CD4-positive, alpha-beta memory T cell (primary cell): Measurements from ENCODE around the gene CYP4F12. TPM values are rescaled to one million over a fixed set of nuclear protein-coding genes. Genes with fewer than 3 reads are reported as not detected.

Experiments
- CTCF ChIA-PET: fragments of 350-600 bp; sonication (Branson Sonifier 250); formaldehyde crosslinking; loops from one replicate; lab custom pipeline; 2021; ENCODE audit warnings: inconsistent platforms; ENCODE audit not compliant: partially characterized antibody; lab: Charles Lee
- POLR2A ChIA-PET: fragments of 350-600 bp; sonication (Branson Sonifier 250); formaldehyde crosslinking; loops from one replicate; lab custom pipeline; 2021; ENCODE audit not compliant: partially characterized antibody; lab: Charles Lee
- DNase-seq, 5 donors: peaks; one replicate each; pipeline versions ENCODE4 v3.0.0 to v3.0.0-alpha.2; 2020 to 2022; ENCODE audit warnings: mixed read lengths in 1 of 5
- H3K27ac ChIP-seq: one replicate; pipeline ENCODE4 v1.7.0; 2013; ENCODE audit warnings: low read depth, low read length
- H3K27me3 ChIP-seq: 2 replicates; pipeline ENCODE4 v1.7.0; 2013; ENCODE audit warnings: mild to moderate bottlenecking, low read length, moderate library complexity; ENCODE audit not compliant: insufficient read depth
- H3K36me3 ChIP-seq: 2 replicates; pipeline ENCODE4 v1.7.0; 2013; ENCODE audit warnings: mild to moderate bottlenecking, low read length, moderate library complexity; ENCODE audit not compliant: insufficient read depth
- H3K4me1 ChIP-seq: 2 replicates; pipeline ENCODE4 v1.7.0; 2013; ENCODE audit warnings: mild to moderate bottlenecking, low read length, moderate library complexity; ENCODE audit not compliant: insufficient read depth
- H3K4me3 ChIP-seq, 2 donors: one replicate each; pipeline ENCODE4 v1.7.0; 2013; ENCODE audit warnings: low read length in 2 of 2, mild to moderate bottlenecking in 1 of 2
- H3K9me3 ChIP-seq, 2 donors: one replicate each; pipeline ENCODE4 v1.7.0; 2013; ENCODE audit warnings: low read length in 2 of 2, control low read depth in 1 of 2; ENCODE audit not compliant: control insufficient read depth in 1 of 2
- H3K27ac Mint-ChIP-seq, 7 donors: one replicate each; pipeline ENCODE4 v1.8.0; 2020 to 2021; ENCODE audit warnings: mixed read lengths in 7 of 7, mild to moderate bottlenecking in 6 of 7, inconsistent platforms in 3 of 7, moderate library complexity in 3 of 7
- H3K27me3 Mint-ChIP-seq, 2 donors: one replicate each; pipeline ENCODE4 v1.8.0; 2020 to 2021; ENCODE audit warnings: mixed read lengths in 2 of 2
- H3K36me3 Mint-ChIP-seq, 2 donors: one replicate each; pipeline ENCODE4 v1.8.0; 2020 to 2021; ENCODE audit warnings: mixed read lengths in 2 of 2, inconsistent platforms in 1 of 2, mild to moderate bottlenecking in 1 of 2
- H3K4me1 Mint-ChIP-seq, 4 donors: one replicate each; pipeline ENCODE4 v1.8.0; 2020 to 2021; ENCODE audit warnings: mixed read lengths in 4 of 4, mild to moderate bottlenecking in 1 of 4
- H3K4me3 Mint-ChIP-seq, 8 donors: one replicate each; pipeline ENCODE4 v1.8.0; 2020 to 2021; ENCODE audit warnings: mixed read lengths in 8 of 8, mild to moderate bottlenecking in 7 of 8, moderate library complexity in 6 of 8, inconsistent platforms in 3 of 8
- H3K9me3 Mint-ChIP-seq, 8 donors: one replicate each; pipeline ENCODE4 v1.8.0; 2020 to 2021; ENCODE audit warnings: mixed read lengths in 8 of 8, mild to moderate bottlenecking in 5 of 8, inconsistent platforms in 3 of 8, moderate library complexity in 1 of 8
- intact Hi-C: fragments of 100-400 bp; cut with micrococcal nuclease; formaldehyde crosslinking; loops from one replicate; pipeline ENCODE4 v1.15.1; 2023
- polyA plus RNA-seq, 2 donors: library from polyadenylated mRNA; unstranded; fragments of 300-500 nt; fragmentation: Illumina TruSeq; gene quantifications; one replicate each; pipeline ENCODE4 v1.2.3, GENCODE V29; 2021
- total RNA-seq, 2 experiments: library from RNA; stranded (reverse); gene quantifications; one replicate each; pipeline ENCODE4 v1.2.3, GENCODE V29; 2021

CYP4F12 gene
- total and polyA plus RNA-seq, 4 experiments from 2014 or later: 0.22 to 5.2 (median 2.2) TPM

DNA sequence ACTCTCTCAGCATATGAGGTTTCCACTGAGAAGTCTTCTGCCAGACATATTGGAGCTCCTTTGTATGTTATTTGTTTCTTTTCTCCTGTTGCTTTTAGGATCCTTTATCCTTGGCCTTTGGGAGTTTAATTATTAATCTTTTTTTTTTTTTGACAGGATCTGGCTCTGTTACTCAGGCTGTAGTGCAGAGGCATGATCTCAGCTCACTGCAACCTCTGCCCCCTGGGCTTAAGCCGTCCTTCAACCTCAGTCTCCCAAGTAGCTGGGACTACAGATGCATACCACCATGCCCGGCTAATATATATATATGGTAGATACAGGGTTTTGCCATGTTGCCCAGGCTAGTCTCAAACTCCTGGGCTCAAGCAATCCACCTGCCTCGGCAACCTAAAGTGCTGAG lies 38.8 kb upstream of the CYP4F12 start:
- peaks cover 12% of the 10 kb centered on the region for H3K4me1 ChIP-seq
- no peak overlapping the region for H3K4me3 ChIP-seq
- no peak overlapping the region for H3K27ac ChIP-seq
- Mint-ChIP-seq H3K27me3 (peaks cover 9 to 10% of the 10 kb centered on the region in 2 donors), H3K36me3 (no peaks in the 10 kb centered on the region), H3K9me3 (no peaks in the 10 kb centered on the region), H3K4me3 (no peak overlapping the region), H3K27ac (no peak overlapping the region), H3K4me1 (peaks cover 2 to 17% (median 9%) of the 10 kb centered on the region in 4 donors)
- intact Hi-C loops: no loop called here
- no peaks in the 10 kb centered on the region for H3K9me3 ChIP-seq
- no peaks in the 10 kb centered on the region for H3K36me3 ChIP-seq
- H3K27me3 ChIP-seq: no peaks in the 10 kb centered on the region
- DNase-seq: no peak
- CTCF ChIA-PET: interaction anchor here (1.5 kb wide), 1 partner anchor 11 kb away, joined by 3 read pairs; no protein-coding TSS in a partner anchor
- POLR2A ChIA-PET: no interaction called here

DNA sequence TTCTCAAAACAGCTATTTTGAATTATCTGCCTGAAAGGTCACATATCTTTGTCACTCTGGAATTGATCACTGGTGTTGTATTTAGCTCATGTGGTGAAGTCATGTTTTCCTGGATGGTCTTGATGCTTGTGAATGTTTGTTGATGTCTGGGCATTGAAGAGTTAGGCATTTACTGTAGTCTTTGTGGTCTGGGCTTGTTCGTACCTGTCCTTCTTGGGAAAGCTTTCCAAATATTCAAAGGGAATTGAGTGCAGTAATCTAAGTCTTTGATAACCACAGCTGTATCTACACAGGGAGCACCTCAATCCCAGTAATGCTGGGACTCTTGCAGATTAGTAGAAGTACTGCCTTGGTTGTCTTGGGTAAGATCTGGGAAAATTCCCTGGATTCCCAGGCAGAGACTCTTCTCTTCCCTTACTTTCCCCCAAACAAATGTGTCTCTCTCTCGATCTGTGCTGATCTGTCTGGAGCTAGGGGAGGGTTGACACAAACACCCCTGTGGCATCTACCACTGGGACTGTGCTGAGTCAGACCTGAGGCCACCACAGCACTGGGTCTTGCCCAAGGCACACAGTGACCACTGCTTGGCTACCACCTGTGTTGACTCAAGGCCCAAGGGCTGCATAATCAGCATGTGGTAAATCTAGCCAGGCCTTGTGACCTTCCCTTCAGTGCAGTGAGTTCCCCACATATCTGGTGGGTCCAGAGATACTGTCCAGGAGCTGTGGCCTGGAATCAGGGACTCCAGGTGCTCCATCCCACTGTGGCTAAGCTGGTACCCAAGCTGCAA lies 37.7 kb upstream of the CYP4F12 start:
- Mint-ChIP-seq H3K4me3 (no peak overlapping the region), H3K36me3 (no peaks in the 10 kb centered on the region), H3K4me1 (peaks cover 2 to 17% (median 9%) of the 10 kb centered on the region in 4 donors), H3K27me3 (peaks cover 11 to 13% of the 10 kb centered on the region in 2 donors), H3K27ac (no peak overlapping the region), H3K9me3 (no peaks in the 10 kb centered on the region)
- Histone ChIP-seq H3K4me3 (no peak overlapping the region), H3K9me3 (no peaks in the 10 kb centered on the region), H3K27ac (no peak overlapping the region), H3K4me1 (peaks cover 7% of the 10 kb centered on the region), H3K36me3 (no peaks in the 10 kb centered on the region), H3K27me3 (no peaks in the 10 kb centered on the region)
- ChIA-PET POLR2A (no interaction called here), CTCF (interaction anchor here (1.5 kb wide), 1 partner anchor 12 kb away, joined by 3 read pairs; no protein-coding TSS in a partner anchor)
- no peak for DNase-seq
- intact Hi-C loops: no loop called here

DNA sequence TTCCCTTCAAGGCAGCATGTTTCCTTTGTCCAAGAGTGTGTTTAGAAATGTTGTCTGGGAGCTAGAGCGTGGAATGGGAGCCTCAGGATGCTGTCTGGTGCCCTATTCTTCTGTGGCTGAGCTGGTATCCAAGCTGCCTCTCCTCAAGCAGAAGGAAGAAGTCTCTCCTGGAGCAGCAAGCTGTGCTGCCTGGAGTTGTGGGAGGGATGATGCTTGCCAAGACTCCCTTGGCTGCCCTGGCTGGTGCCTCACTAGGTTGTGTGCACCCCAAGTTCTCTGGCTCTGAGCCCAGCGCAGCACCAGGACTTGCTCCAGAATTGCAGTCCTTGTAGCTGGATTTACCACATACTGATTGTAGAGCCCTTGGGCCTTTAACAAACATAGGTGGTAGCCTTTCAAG lies 36.9 kb upstream of the CYP4F12 start:
- Histone ChIP-seq H3K9me3 (no peaks in the 10 kb centered on the region), H3K4me3 (no peak overlapping the region), H3K36me3 (no peaks in the 10 kb centered on the region), H3K4me1 (peaks cover 7% of the 10 kb centered on the region), H3K27ac (no peak overlapping the region), H3K27me3 (no peaks in the 10 kb centered on the region)
- Mint-ChIP-seq H3K27ac (no peak overlapping the region), H3K27me3 (peaks cover 8 to 13% of the 10 kb centered on the region in 2 donors), H3K4me1 (peaks cover 2 to 17% (median 9%) of the 10 kb centered on the region in 4 donors), H3K9me3 (no peaks in the 10 kb centered on the region), H3K36me3 (no peaks in the 10 kb centered on the region), H3K4me3 (no peak overlapping the region)
- ChIA-PET POLR2A (no interaction called here), CTCF (no interaction called here)
- no peak for DNase-seq
- intact Hi-C loops: no loop called here

DNA sequence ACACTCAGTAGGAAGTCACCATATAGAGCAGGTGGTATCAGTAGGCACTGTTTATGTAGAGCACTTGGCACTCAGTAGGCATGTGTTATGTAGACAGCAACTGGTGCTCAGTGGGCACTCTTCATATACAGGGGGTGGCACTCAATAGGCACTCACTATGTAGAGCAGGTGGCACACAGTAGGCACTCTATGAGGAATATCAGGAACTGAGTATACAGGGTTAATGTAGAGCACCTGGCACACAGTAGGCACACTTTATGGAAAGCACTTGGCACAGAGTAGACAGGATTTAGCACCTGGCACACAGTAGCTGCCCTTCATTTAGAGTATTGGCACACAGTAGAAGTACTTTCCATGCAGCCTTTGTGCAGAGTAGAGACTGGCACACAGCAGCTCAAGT lies 33.3 kb upstream of the CYP4F12 start:
- no peak for DNase-seq
- Histone ChIP-seq H3K27me3 (no peaks in the 10 kb centered on the region), H3K9me3 (no peaks in the 10 kb centered on the region), H3K36me3 (no peaks in the 10 kb centered on the region), H3K27ac (no peak overlapping the region), H3K4me1 (no peaks in the 10 kb centered on the region), H3K4me3 (no peak overlapping the region)
- Mint-ChIP-seq H3K4me3 (no peak overlapping the region), H3K9me3 (no peaks in the 10 kb centered on the region), H3K36me3 (no peaks in the 10 kb centered on the region), H3K4me1 (peaks cover 0 to 5% (median under 1%) of the 10 kb centered on the region in 4 donors), H3K27me3 (peaks cover 11% of the 10 kb centered on the region in 2 donors), H3K27ac (no peak overlapping the region)
- ChIA-PET CTCF (no interaction called here), POLR2A (no interaction called here)
- intact Hi-C loops: no loop called here

DNA sequence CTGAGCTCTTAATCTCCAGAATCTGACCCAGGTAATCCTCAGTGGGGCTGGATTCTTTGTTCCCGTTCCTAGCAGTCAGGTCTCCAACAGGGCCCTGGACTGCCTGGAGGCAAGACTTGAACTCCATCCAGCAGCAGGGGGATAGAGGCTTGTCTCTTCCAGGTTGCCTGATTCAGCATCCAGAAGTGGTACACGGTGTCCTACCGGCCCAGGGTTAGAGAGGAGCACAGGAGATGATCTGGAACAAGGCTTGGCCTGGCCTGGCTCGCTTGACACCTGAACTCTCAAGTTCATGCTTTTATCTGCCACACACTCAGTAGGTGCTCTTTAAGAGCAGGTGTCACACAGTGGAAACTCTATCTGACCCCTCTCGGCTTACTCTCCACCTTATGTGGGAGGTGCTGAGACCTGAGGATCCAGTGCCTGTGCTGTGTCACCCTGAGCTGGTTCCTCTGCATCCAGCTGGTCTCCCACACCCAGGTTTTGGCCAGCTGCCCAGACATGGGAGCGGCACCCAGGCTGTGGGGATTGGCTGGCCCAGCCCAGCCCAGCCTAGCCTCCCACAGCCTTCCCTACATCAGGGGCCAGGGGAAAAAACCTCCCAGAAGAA lies 32.5 kb upstream of the CYP4F12 start, which contains the start of gene CYP4F3:
Gene CYP4F3 (plus strand): TSS at position 604 of the 610 bp plus-strand sequence. CDS start 519 bp downstream, outside the sequence.
- H3K36me3 Mint-ChIP-seq: no peaks in the 10 kb centered on the region
- intact Hi-C loops: no loop called here
- ChIA-PET POLR2A (no interaction called here), CTCF (no interaction called here)
- H3K4me3 Mint-ChIP-seq: no peak within 1 kb of the TSS
- Histone ChIP-seq H3K4me1 (no peaks in the 10 kb centered on the region), H3K27ac (no peak within 1 kb of the TSS), H3K27me3 (no peaks in the 10 kb centered on the region), H3K36me3 (no peaks in the 10 kb centered on the region), H3K4me3 (no peak within 1 kb of the TSS), H3K9me3 (no peaks in the 10 kb centered on the region)
- H3K27ac Mint-ChIP-seq: no peak within 1 kb of the TSS
- DNase-seq: no peak
- peaks cover 0 to 2% (median 0%) of the 10 kb centered on the region in 8 donors for H3K9me3 Mint-ChIP-seq
- H3K4me1 Mint-ChIP-seq: peaks cover 0 to 5% (median under 1%) of the 10 kb centered on the region in 4 donors
- H3K27me3 Mint-ChIP-seq: peaks cover 10 to 11% of the 10 kb centered on the region in 2 donors

DNA sequence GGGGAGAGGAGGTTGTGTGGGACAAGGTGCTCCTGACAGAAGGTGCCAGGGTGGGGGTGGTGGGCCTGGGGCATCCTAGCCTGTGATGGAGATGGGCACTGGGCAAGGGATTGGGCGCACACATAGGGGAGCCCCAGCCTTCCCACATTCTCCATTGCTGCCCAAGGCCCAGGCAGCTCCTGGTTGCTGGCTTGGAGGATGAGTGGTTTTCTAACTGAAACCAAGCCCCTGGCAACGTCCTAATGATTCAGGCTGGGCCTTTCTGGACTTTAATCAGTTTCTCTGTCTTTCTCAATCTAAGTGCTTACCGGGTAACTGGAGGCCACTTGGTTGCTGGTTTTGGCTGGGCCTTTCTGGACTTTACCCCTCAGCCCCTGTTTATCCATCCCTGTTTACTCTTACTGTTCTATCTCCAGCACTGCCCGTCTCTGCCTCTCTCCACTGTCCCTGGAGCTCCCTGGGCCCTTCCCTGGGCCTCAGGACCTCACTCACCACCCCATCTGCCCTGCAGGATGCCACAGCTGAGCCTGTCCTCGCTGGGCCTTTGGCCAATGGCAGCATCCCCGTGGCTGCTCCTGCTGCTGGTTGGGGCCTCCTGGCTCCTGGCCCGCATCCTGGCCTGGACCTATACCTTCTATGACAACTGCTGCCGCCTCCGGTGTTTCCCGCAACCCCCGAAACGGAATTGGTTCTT lies 31.8 kb upstream of the CYP4F12 start:
- Histone ChIP-seq H3K4me3 (no peak overlapping the region), H3K27me3 (no peaks in the 10 kb centered on the region), H3K9me3 (no peaks in the 10 kb centered on the region), H3K4me1 (no peaks in the 10 kb centered on the region), H3K36me3 (no peaks in the 10 kb centered on the region), H3K27ac (no peak overlapping the region)
- Mint-ChIP-seq H3K9me3 (peaks cover 0 to 2% (median 0%) of the 10 kb centered on the region in 8 donors), H3K27ac (no peak overlapping the region), H3K36me3 (no peaks in the 10 kb centered on the region), H3K4me3 (no peak overlapping the region), H3K27me3 (peaks cover 10 to 13% of the 10 kb centered on the region in 2 donors), H3K4me1 (peaks cover 0 to 5% (median under 1%) of the 10 kb centered on the region in 4 donors)
- intact Hi-C loops: no loop called here
- ChIA-PET CTCF (no interaction called here), POLR2A (no interaction called here)
- no peak for DNase-seq
